ENCODE data around the gene LRP8. TPM values are rescaled to one million over a fixed set of nuclear protein-coding genes. Genes with fewer than 3 reads are reported as not detected.

The LRP8 gene
- total RNA-seq, 1 donor from 2014 or later: 15.8 TPM

DNA sequence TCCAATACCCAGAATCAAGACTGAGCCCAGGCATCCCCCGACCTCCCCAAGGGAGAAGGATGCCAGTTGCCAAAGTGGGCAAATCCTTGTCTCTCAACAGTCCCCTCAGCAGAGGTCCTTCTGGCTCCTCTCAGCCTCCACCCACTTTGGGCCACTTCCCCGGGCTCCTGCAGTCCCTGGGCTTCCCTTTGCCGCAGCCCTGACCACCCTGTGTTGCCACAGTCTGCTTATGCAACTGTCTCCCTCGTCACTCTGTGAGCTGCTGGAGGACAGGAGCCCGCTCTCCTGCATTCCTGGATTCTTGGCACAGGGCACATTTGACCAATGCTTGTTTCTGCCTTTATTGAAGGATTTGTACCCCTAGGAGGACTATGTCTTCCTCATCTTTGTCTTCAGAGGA is 2.9 kb upstream of the LRP8 start:
- H3K4me1 Mint-ChIP-seq (ENCODE audit: unreplicated experiment): peaks cover 4% of the 10 kb centered on the region
- DNase-seq (ENCODE audit: low spot score): no peak
- no peak overlapping the region for H3K4me3 Mint-ChIP-seq (ENCODE audit: unreplicated experiment)
- TF ChIP-seq, protein P1, sequence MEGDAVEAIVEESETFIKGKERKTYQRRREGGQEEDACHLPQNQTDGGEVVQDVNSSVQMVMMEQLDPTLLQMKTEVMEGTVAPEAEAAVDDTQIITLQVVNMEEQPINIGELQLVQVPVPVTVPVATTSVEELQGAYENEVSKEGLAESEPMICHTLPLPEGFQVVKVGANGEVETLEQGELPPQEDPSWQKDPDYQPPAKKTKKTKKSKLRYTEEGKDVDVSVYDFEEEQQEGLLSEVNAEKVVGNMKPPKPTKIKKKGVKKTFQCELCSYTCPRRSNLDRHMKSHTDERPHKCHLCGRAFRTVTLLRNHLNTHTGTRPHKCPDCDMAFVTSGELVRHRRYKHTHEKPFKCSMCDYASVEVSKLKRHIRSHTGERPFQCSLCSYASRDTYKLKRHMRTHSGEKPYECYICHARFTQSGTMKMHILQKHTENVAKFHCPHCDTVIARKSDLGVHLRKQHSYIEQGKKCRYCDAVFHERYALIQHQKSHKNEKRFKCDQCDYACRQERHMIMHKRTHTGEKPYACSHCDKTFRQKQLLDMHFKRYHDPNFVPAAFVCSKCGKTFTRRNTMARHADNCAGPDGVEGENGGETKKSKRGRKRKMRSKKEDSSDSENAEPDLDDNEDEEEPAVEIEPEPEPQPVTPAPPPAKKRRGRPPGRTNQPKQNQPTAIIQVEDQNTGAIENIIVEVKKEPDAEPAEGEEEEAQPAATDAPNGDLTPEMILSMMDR (IDR thresholded peaks at IDR 0.05; ENCODE audit: unreplicated experiment): no peak
- peaks cover 6% of the 10 kb centered on the region for H3K27me3 Mint-ChIP-seq (ENCODE audit: unreplicated experiment)
- no peaks in the 10 kb centered on the region for H3K9me3 Mint-ChIP-seq (ENCODE audit: unreplicated experiment)
- H3K36me3 Mint-ChIP-seq (ENCODE audit: low read depth, unreplicated experiment): no peaks in the 10 kb centered on the region
- H3K27ac Mint-ChIP-seq (ENCODE audit: unreplicated experiment): no peak overlapping the region

DNA sequence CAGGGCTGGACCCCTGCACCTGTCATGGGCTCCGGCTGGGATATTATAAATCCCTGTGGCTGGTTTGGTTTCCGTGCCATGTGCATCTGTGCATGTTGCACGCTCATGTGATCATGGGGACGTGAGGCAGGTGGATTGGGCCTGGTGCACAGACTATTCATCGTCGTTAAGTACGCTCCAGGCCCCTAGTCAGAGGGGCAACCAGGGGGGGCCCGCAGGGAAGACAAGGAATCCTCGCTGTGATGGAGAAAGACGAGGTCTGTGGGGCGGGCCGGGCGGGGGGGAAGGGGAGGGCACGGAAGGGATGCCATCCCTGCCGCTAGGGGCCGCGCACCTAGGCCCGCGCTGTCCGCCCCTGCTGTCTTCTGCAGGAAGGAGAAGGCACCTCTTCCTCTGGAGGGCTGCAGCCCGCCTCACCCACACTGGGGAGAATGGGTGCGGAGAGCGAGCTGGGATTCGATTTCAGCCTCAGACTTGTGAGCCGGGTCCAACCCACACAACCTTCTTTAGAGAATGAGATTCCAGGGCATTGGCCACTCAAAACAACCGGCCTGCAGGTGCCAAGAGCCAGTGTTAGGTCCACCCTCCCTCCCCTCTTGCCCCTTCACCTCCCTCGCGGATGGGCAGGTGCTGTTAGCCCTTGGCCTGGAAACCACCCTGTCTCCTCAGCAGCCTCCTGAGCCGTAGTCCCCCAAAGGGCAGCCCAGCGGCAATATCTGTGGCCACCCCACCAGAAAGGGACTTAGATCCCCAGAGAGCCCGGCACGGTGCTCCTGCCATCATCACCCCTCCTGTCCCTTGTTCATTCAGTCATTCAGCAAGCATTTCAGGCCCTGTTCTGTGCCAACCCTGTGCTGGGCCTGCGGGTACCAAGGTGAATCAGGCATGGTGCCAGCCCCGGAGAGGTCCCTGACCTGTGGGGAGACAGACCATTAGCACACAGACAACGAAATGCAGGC is 950 bp upstream of the LRP8 start:
- Mint-ChIP-seq H3K36me3 (ENCODE audit: low read depth, unreplicated experiment) (peaks cover 4% of the 10 kb centered on the region), H3K27me3 (ENCODE audit: unreplicated experiment) (peaks cover 8% of the 10 kb centered on the region), H3K4me3 (ENCODE audit: unreplicated experiment) (peak overlapping the region; percentile 93), H3K27ac (ENCODE audit: unreplicated experiment) (no peak overlapping the region), H3K9me3 (ENCODE audit: unreplicated experiment) (no peaks in the 10 kb centered on the region), H3K4me1 (ENCODE audit: unreplicated experiment) (peaks cover 11% of the 10 kb centered on the region)
- TF ChIP-seq, protein P1 (IDR thresholded peaks at IDR 0.05; ENCODE audit: unreplicated experiment): peak; percentile 21
- DNase-seq (ENCODE audit: low spot score): no peak

GRCh38 chr1:53327182-53327913 is 522 bp downstream of the LRP8 start:
- Mint-ChIP-seq H3K9me3 (ENCODE audit: unreplicated experiment) (no peaks in the 10 kb centered on the region), H3K4me3 (ENCODE audit: unreplicated experiment) (peak overlapping the region; percentile 91), H3K36me3 (ENCODE audit: low read depth, unreplicated experiment) (peaks cover 4% of the 10 kb centered on the region), H3K27ac (ENCODE audit: unreplicated experiment) (no peak overlapping the region), H3K4me1 (ENCODE audit: unreplicated experiment) (peaks cover 16% of the 10 kb centered on the region), H3K27me3 (ENCODE audit: unreplicated experiment) (peaks cover 8% of the 10 kb centered on the region)
- TF ChIP-seq, protein P1 (IDR thresholded peaks at IDR 0.05; ENCODE audit: unreplicated experiment): no peak
- peak; percentile 57 for DNase-seq (ENCODE audit: low spot score)

- H3K4me3 Mint-ChIP-seq (ENCODE audit: unreplicated experiment): peak overlapping the region; percentile 91
- TF ChIP-seq, protein P1 (IDR thresholded peaks at IDR 0.05; ENCODE audit: unreplicated experiment): no peak
- H3K36me3 Mint-ChIP-seq (ENCODE audit: low read depth, unreplicated experiment): peaks cover 8% of the 10 kb centered on the region
- H3K27me3 Mint-ChIP-seq (ENCODE audit: unreplicated experiment): peaks cover 6% of the 10 kb centered on the region
- peaks cover 16% of the 10 kb centered on the region for H3K4me1 Mint-ChIP-seq (ENCODE audit: unreplicated experiment)
- DNase-seq (ENCODE audit: low spot score): peak; percentile 39
- no peak overlapping the region for H3K27ac Mint-ChIP-seq (ENCODE audit: unreplicated experiment)
- no peaks in the 10 kb centered on the region for H3K9me3 Mint-ChIP-seq (ENCODE audit: unreplicated experiment)
Observed at GRCh38 chr1:53326598-53327181, 1.2 kb downstream of the LRP8 start.

Data from endothelial cell (in vitro differentiated cells).